Ishikawa (cell line): ENCODE results near the gene CACHD1.

ENCODE experiments used
- CEBPB ChIP-seq: IDR thresholded peaks from 2 replicates; pipeline ENCODE4 v1.6.1; 2012
- CREB1 ChIP-seq: IDR thresholded peaks from 2 replicates; pipeline ENCODE4 v1.6.1; 2012; ENCODE audit warnings: low read depth
- EGR1 ChIP-seq: IDR thresholded peaks from 2 replicates; pipeline ENCODE4 v1.6.1; 2012
- EP300 ChIP-seq: IDR thresholded peaks from 2 replicates; pipeline ENCODE4 v1.6.1; 2012; ENCODE audit warnings: borderline replicate concordance
- FOXM1 ChIP-seq: IDR thresholded peaks from 2 replicates; pipeline ENCODE4 v1.6.1; 2012; ENCODE audit warnings: low read depth, borderline replicate concordance
- NFIC ChIP-seq: IDR thresholded peaks from 2 replicates; pipeline ENCODE4 v1.6.1; 2012
- RAD21 ChIP-seq: IDR thresholded peaks from 2 replicates; pipeline ENCODE4 v1.6.1; 2012; ENCODE audit warnings: low read depth
- TAF1 ChIP-seq: IDR thresholded peaks from 2 replicates; pipeline ENCODE4 v1.6.1; 2012; ENCODE audit warnings: low read depth, mild to moderate bottlenecking
- TCF12 ChIP-seq: IDR thresholded peaks from 2 replicates; pipeline ENCODE4 v1.6.1; 2012; ENCODE audit warnings: low read depth
- TEAD4 ChIP-seq: IDR thresholded peaks from 2 replicates; pipeline ENCODE4 v1.6.1; 2012
- YY1 ChIP-seq: IDR thresholded peaks from 2 replicates; pipeline ENCODE4 v1.6.1; 2012; ENCODE audit warnings: low read depth
- ZBTB7A ChIP-seq: IDR thresholded peaks from 2 replicates; pipeline ENCODE4 v1.6.1; 2012; ENCODE audit warnings: low read depth
- TF ChIP-seq, protein P1 (sequence below): IDR thresholded peaks from 2 replicates; pipeline ENCODE4 v1.6.1; 2012
- TF ChIP-seq, protein P2 (sequence below): IDR thresholded peaks from 2 replicates; pipeline ENCODE4 v1.6.1; 2012
- TF ChIP-seq, protein P3 (sequence below): IDR thresholded peaks from 2 replicates; pipeline ENCODE4 v1.6.1; 2012; ENCODE audit warnings: low read depth, mild to moderate bottlenecking

CACHD1 gene

DNA sequence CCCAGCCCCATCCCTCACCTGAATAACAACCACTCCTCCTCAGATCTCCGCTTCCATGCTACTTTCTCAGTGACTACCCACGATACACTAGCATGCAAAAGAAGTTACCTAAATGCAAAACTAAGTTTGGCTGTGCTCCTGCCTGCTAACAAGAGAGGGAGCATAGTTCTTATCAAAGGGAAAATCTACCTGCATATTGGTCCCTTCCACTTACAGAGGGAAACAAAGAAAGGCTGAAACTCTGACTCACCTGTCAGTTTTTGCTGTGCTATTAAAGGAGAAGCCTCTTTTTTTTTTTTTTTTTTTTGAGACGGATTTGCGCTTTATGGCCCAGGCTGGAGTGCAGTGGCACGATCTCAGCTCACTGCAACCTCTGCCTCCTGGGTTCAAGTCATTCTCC is 231.1 kb downstream of the CACHD1 start:
- no peak for TF ChIP-seq CEBPB
- TF ChIP-seq RAD21, result no peak
- no peak for TF ChIP-seq CREB1
- TF ChIP-seq, protein P1, sequence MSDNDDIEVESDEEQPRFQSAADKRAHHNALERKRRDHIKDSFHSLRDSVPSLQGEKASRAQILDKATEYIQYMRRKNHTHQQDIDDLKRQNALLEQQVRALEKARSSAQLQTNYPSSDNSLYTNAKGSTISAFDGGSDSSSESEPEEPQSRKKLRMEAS, result no peak
- TF ChIP-seq EGR1, result no peak
- TF ChIP-seq YY1, result no peak
- no peak for TF ChIP-seq ZBTB7A
- TF ChIP-seq NFIC, result no peak
- TF ChIP-seq, protein P2, sequence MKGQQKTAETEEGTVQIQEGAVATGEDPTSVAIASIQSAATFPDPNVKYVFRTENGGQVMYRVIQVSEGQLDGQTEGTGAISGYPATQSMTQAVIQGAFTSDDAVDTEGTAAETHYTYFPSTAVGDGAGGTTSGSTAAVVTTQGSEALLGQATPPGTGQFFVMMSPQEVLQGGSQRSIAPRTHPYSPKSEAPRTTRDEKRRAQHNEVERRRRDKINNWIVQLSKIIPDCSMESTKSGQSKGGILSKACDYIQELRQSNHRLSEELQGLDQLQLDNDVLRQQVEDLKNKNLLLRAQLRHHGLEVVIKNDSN, result no peak

DNA sequence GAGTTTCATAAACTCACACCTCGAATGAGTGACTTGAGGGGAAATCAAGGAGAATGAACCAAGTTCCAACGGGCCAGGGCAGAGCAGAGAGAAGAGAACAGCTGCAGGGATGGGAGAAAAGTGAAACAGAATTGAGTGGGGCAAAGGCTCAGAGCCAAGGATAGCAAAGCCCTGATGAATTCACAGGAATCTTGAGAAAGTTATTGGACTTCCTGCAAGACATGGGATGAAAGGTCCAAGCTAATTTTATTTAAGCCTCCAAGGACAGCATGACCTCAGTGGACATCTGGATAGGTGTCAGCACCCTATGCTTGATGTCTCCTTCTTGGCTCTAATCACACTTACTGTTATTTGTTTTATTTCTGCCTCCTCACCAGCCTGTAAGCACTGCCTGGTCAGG is 232.0 kb downstream of the CACHD1 start:
- TF ChIP-seq, protein P3, sequence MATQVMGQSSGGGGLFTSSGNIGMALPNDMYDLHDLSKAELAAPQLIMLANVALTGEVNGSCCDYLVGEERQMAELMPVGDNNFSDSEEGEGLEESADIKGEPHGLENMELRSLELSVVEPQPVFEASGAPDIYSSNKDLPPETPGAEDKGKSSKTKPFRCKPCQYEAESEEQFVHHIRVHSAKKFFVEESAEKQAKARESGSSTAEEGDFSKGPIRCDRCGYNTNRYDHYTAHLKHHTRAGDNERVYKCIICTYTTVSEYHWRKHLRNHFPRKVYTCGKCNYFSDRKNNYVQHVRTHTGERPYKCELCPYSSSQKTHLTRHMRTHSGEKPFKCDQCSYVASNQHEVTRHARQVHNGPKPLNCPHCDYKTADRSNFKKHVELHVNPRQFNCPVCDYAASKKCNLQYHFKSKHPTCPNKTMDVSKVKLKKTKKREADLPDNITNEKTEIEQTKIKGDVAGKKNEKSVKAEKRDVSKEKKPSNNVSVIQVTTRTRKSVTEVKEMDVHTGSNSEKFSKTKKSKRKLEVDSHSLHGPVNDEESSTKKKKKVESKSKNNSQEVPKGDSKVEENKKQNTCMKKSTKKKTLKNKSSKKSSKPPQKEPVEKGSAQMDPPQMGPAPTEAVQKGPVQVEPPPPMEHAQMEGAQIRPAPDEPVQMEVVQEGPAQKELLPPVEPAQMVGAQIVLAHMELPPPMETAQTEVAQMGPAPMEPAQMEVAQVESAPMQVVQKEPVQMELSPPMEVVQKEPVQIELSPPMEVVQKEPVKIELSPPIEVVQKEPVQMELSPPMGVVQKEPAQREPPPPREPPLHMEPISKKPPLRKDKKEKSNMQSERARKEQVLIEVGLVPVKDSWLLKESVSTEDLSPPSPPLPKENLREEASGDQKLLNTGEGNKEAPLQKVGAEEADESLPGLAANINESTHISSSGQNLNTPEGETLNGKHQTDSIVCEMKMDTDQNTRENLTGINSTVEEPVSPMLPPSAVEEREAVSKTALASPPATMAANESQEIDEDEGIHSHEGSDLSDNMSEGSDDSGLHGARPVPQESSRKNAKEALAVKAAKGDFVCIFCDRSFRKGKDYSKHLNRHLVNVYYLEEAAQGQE, result no peak
- TF ChIP-seq FOXM1, result no peak
- no peak for TF ChIP-seq EP300
- TF ChIP-seq NFIC, result no peak
- no peak for TF ChIP-seq RAD21
- no peak for TF ChIP-seq CEBPB
- TF ChIP-seq CREB1, result no peak
- TF ChIP-seq, protein P1, result no peak
- no peak for TF ChIP-seq TEAD4
- no peak for TF ChIP-seq YY1
- no peak for TF ChIP-seq EGR1

DNA sequence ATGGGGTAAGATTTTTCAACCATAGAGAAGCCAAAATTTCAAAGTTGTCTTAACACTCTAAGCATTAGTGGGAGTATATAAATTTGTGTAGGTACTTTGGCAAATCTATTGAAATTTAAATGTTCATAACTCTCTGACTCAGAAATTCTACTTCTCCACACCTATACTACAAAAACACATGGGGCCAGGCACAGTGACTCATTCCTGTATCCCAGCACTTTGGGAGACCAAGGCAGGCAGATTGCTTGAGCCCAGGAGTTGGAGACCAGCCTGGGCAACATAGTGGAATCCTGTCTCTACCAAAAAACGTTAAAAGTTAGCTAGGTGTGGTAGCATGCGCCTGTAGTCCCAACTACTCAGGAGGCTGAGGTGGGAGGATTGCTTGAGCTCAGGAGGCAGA is 233.7 kb downstream of the CACHD1 start:
- TF ChIP-seq, protein P1, result no peak
- TF ChIP-seq EGR1 (no peak), CREB1 (no peak), TEAD4 (no peak)

DNA sequence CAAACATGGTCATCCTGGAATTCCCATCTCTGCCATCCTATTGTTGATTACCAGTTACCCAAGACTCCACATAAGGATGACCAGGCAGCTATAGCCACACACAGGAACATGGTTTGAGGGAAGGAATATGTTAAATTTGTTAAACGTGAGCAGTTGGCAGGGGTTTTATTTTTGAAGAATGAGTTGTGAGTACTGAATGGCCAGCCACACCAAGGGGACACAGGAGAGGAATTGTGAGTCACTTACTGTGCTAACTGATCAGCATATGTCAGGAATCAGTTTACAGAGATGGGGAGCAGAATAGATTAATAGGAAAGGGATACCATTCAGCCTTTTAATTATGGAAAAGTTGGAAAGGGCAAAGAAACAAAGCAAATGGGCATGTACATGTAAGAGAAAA is 235.7 kb downstream of the CACHD1 start:
- TF ChIP-seq FOXM1 (no peak), RAD21 (no peak), CEBPB (no peak), TEAD4 (no peak), NFIC (no peak), EGR1 (no peak), TCF12 (no peak), YY1 (no peak), ZBTB7A (no peak), TAF1 (no peak), EP300 (no peak), CREB1 (no peak)
- TF ChIP-seq, protein P2, result no peak
- TF ChIP-seq, protein P1, result no peak
- TF ChIP-seq, protein P3, result no peak

DNA sequence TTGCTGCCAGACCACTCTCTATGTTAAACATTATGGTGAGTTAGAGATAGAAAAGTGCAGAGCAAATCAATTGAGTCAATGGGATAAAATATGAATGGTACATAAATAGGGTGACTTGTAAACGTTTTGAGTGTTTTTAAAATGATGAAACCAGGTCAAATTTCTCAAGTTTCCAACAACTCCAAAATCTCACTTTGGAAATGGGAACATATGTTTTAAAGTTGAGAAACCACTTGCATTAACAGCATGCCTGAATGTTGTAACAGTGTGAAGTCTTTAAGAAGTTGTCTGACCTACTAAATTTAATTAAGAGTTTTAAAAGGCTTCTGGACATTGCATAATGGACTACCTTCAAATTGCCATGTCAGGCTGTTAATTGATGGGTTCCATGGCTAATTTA is 241.3 kb downstream of the CACHD1 start:
- no peak for TF ChIP-seq CREB1

DNA sequence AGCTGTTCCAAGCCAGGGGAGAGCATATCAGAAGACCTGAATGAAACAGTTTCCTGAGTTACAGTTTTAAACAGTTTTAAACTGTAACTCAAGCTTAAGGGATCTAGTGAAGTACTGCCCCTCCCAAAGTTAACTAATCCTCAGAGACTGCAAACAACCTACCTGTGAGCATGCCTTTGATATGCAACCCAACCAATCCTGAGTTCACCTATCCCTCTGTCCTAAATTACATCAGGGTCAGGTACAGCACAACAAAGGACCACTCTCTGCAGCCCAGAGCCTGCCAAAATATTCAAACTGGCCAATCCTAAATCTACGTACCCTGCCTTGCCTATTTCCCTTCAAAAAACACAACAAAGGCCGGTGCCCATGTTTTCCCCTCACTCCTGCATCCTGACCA is 242.1 kb downstream of the CACHD1 start:
- no peak for TF ChIP-seq CEBPB
- TF ChIP-seq, protein P2, result no peak
- TF ChIP-seq FOXM1, result no peak
- no peak for TF ChIP-seq CREB1
- no peak for TF ChIP-seq TCF12
- TF ChIP-seq EGR1, result no peak
- TF ChIP-seq NFIC, result no peak
- no peak for TF ChIP-seq TEAD4
- TF ChIP-seq RAD21, result no peak
- TF ChIP-seq EP300, result no peak
- TF ChIP-seq ZBTB7A, result no peak
- TF ChIP-seq YY1, result no peak
- TF ChIP-seq, protein P1, result no peak
- TF ChIP-seq, protein P3, result no peak
- TF ChIP-seq TAF1, result no peak
